Activated CD8-positive, alpha-beta T cell treated with anti-CD3 and anti-CD28 coated beads for 36 hours (primary cell): ENCODE measurements around the gene ADO. TPM values are rescaled to one million over a fixed set of nuclear protein-coding genes. Genes with fewer than 3 reads are reported as not detected.

Experiments used
- ATAC-seq: fragments of 200-7000 bp; cut with Tn5 transposase; one replicate; pipeline ENCODE4 v1.10.0; 2021; ENCODE audit warnings: mild to moderate bottlenecking, moderate library complexity
- CTCF ChIA-PET: fragments of 350-600 bp; sonication (Branson Sonifier 250); formaldehyde crosslinking; loops from one replicate; lab custom pipeline; 2021; ENCODE audit warnings: antibody characterized with exemption; lab: Charles Lee
- POLR2A ChIA-PET: fragments of 350-600 bp; sonication (Branson Sonifier 250); formaldehyde crosslinking; loops from one replicate; lab custom pipeline; 2021; ENCODE audit warnings: antibody characterized with exemption; lab: Charles Lee
- DNase-seq: peaks from one replicate; pipeline ENCODE4 v3.0.0-alpha.2; 2020
- H3K27ac Mint-ChIP-seq: one replicate; pipeline ENCODE4 v1.8.0; 2021; ENCODE audit warnings: mild to moderate bottlenecking, mixed read lengths
- H3K27me3 Mint-ChIP-seq: one replicate; pipeline ENCODE4 v1.8.0; 2021; ENCODE audit warnings: mixed read lengths
- H3K36me3 Mint-ChIP-seq: one replicate; pipeline ENCODE4 v1.8.0; 2021; ENCODE audit warnings: low read depth, mixed read lengths
- H3K4me1 Mint-ChIP-seq: one replicate; pipeline ENCODE4 v1.8.0; 2021; ENCODE audit warnings: low read depth, mixed read lengths
- H3K4me3 Mint-ChIP-seq: one replicate; pipeline ENCODE4 v1.8.0; 2021; ENCODE audit warnings: mild to moderate bottlenecking, moderate library complexity, mixed read lengths
- H3K9me3 Mint-ChIP-seq: one replicate; pipeline ENCODE4 v1.8.0; 2021; ENCODE audit warnings: mixed read lengths
- intact Hi-C: fragments of 100-400 bp; cut with micrococcal nuclease; formaldehyde crosslinking; loops from one replicate; pipeline ENCODE4 v1.10.0; 2022
- total RNA-seq, 2 experiments: library from RNA; stranded (reverse); gene quantifications; one replicate each; pipeline ENCODE4 v1.2.3, GENCODE V29; 2021
- TF ChIP-seq, protein P1 (sequence below): fragments of 200-600 bp; IDR thresholded peaks from one replicate; pipeline ENCODE4 v1.8.0; 2022; ENCODE audit warnings: antibody characterized with exemption, mild to moderate bottlenecking

ADO gene
- total RNA-seq, 2 experiments from 2014 or later: 28.0 to 28.9 TPM

DNA sequence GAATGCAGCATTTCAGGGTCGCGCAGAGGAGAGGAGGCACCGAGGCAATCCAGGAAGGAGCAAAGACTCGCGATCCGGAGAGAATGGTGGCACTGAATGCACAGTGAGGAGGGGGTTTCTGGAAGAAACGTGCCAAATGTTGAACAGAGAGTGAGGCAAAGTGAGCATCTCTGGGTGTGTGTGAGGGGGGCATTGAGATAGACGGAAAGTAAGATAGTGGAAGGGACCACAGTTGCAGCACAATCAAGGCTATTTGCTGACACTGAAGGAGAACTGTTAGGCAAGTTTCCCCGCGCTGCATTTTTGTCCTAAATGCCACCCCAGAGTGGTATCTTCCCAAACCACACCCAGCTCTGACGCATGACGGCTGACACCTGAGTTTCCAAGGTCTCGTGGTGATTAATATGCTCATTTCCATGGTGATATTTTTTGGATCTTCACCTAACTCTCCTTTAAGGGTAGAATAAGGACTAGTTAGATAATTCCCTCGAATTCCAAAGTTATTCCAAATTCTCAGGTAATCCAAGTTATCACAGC is 14.4 kb upstream of the ADO start:
- ChIA-PET POLR2A (no interaction called here), CTCF (no interaction called here)
- H3K36me3 Mint-ChIP-seq: peaks cover 2% of the 10 kb centered on the region
- H3K27me3 Mint-ChIP-seq: no peaks in the 10 kb centered on the region
- intact Hi-C loops: no loop called here
- H3K9me3 Mint-ChIP-seq: peaks cover 11% of the 10 kb centered on the region
- H3K4me3 Mint-ChIP-seq: no peak overlapping the region
- DNase-seq (no peak), ATAC-seq (no peak)
- TF ChIP-seq, protein P1, sequence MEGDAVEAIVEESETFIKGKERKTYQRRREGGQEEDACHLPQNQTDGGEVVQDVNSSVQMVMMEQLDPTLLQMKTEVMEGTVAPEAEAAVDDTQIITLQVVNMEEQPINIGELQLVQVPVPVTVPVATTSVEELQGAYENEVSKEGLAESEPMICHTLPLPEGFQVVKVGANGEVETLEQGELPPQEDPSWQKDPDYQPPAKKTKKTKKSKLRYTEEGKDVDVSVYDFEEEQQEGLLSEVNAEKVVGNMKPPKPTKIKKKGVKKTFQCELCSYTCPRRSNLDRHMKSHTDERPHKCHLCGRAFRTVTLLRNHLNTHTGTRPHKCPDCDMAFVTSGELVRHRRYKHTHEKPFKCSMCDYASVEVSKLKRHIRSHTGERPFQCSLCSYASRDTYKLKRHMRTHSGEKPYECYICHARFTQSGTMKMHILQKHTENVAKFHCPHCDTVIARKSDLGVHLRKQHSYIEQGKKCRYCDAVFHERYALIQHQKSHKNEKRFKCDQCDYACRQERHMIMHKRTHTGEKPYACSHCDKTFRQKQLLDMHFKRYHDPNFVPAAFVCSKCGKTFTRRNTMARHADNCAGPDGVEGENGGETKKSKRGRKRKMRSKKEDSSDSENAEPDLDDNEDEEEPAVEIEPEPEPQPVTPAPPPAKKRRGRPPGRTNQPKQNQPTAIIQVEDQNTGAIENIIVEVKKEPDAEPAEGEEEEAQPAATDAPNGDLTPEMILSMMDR: no peak
- H3K4me1 Mint-ChIP-seq: no peaks in the 10 kb centered on the region
- H3K27ac Mint-ChIP-seq: no peak overlapping the region

DNA sequence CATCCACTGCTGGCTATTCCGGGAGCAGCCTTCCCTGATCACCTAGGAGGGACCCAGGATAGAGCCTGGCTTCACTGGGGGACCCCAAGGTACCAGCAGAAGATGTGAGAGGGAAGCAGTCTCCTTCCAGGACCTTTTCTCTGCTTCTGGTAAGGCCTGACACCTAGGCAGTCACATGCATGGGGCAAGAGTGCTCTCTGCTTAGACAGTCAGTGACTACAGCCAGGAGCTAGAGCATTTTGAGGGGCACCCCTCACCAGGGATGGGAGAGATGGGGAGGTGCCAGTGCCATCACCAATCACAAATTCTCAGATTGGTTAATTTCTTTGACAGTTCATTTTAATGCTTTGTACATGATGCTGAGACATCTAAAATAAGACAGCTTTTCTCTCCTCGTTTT is 13.9 kb upstream of the ADO start:
- ChIA-PET CTCF (no interaction called here), POLR2A (no interaction called here)
- H3K4me3 Mint-ChIP-seq: no peak overlapping the region
- ATAC-seq (no peak), DNase-seq (no peak)
- H3K27ac Mint-ChIP-seq: no peak overlapping the region
- TF ChIP-seq, protein P1: no peak
- H3K9me3 Mint-ChIP-seq: peaks cover 8% of the 10 kb centered on the region
- intact Hi-C loops: no loop called here
- peaks cover 2% of the 10 kb centered on the region for H3K36me3 Mint-ChIP-seq
- no peaks in the 10 kb centered on the region for H3K4me1 Mint-ChIP-seq
- H3K27me3 Mint-ChIP-seq: no peaks in the 10 kb centered on the region

DNA sequence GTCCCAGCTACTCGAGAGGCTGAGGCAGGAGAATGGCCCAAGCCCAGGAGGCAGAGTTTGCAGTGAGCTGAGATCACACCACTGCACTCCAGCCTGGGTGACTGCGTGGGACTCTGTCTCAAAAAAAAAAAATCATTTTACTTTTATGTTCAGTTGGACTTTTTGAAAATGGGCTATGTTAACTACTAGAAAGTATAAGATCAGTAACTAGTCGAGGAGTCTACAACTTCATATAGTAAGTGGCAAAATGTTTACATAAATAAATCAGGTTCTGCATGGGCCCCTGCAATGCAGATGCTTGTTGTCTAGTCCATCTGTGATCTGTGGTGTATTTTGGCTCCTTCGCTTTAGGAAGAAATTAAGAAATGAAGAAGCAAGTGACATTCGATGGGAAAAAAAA is 12.3 kb upstream of the ADO start:
- H3K9me3 Mint-ChIP-seq: peaks cover 3% of the 10 kb centered on the region
- DNase-seq (no peak), ATAC-seq (no peak)
- H3K27ac Mint-ChIP-seq: no peak overlapping the region
- H3K36me3 Mint-ChIP-seq: no peaks in the 10 kb centered on the region
- no peak overlapping the region for H3K4me3 Mint-ChIP-seq
- TF ChIP-seq, protein P1: no peak
- CTCF ChIA-PET: no interaction called here
- peaks cover 2% of the 10 kb centered on the region for H3K4me1 Mint-ChIP-seq
- H3K27me3 Mint-ChIP-seq: peaks cover 8% of the 10 kb centered on the region
- intact Hi-C loops: no loop called here
- POLR2A ChIA-PET: no interaction called here

DNA sequence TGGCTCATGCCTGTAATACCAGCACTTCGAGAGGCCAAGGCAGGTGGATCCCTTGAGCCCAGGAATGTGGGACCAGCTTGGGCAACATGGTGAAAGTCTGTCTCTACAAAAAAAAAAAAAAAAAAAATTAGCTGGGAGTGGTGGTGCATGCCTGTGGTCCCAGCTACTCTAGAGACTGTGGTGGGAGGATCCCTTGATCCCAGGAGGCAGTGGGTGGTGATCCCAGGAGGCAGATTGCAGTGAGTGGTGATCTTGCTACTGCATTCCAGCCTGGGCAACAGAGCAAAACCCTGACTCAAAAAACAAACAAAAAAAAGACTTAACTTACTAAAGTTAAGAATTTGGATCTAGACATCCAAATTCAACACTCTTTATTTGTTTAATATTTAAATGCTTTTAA is 10.2 kb upstream of the ADO start:
- TF ChIP-seq, protein P1: no peak
- H3K27ac Mint-ChIP-seq: no peak overlapping the region
- intact Hi-C loops: no loop called here
- H3K9me3 Mint-ChIP-seq: no peaks in the 10 kb centered on the region
- DNase-seq (no peak), ATAC-seq (no peak)
- peaks cover 2% of the 10 kb centered on the region for H3K4me1 Mint-ChIP-seq
- POLR2A ChIA-PET: interaction anchor here (1.6 kb wide), 1 partner anchor 10 kb away, joined by 8 read pairs; no protein-coding TSS in a partner anchor
- CTCF ChIA-PET: interaction anchor here (0.7 to 0.9 kb wide), 2 partner anchors 113 to 184 kb away, joined by 3 read pairs; no protein-coding TSS in a partner anchor
- H3K36me3 Mint-ChIP-seq: no peaks in the 10 kb centered on the region
- H3K4me3 Mint-ChIP-seq: no peak overlapping the region
- H3K27me3 Mint-ChIP-seq: peaks cover 16% of the 10 kb centered on the region

DNA sequence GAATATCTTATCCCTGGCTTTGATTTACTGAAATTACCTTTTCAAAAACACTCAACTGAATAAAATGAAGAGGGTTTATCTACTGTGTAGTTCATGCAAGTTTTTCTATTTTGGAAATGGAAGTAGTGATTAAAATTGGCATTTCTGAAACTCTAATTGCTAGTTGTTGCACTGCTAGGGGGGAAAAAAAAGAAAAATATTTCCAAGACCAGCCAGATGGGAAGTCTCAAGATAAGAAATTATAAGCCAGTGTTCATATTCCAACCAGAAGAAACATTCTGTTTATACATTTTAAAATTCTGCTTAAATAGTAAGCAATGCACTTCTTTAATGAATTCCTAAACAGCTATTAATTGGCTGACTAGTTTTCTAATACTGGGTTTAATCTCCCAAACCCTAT is 9.4 kb upstream of the ADO start:
- Mint-ChIP-seq H3K36me3 (no peaks in the 10 kb centered on the region), H3K27me3 (peaks cover 16% of the 10 kb centered on the region), H3K4me3 (no peak overlapping the region), H3K9me3 (no peaks in the 10 kb centered on the region), H3K27ac (no peak overlapping the region), H3K4me1 (peaks cover 2% of the 10 kb centered on the region)
- ChIA-PET POLR2A (interaction anchor here (1.6 kb wide), 1 partner anchor 9 kb away, joined by 8 read pairs; no protein-coding TSS in a partner anchor), CTCF (interaction anchor here (0.9 kb wide), 1 partner anchor 114 kb away, joined by 3 read pairs; no protein-coding TSS in a partner anchor)
- TF ChIP-seq, protein P1: no peak
- no peak for DNase-seq
- no peak for ATAC-seq
- intact Hi-C loops: no loop called here
